ENCODE results near the gene PPP5C. TPM values are rescaled to one million over a fixed set of nuclear protein-coding genes. Genes with fewer than 3 reads are reported as not detected.
"Not testable (repeated sequence)": the region's sequence is repeated elsewhere in the genome, so short reads cannot be mapped to it uniquely, and the experiment has no call there.

The PPP5C gene
- total RNA-seq, 1 experiment from 2014 or later = 102 TPM

DNA sequence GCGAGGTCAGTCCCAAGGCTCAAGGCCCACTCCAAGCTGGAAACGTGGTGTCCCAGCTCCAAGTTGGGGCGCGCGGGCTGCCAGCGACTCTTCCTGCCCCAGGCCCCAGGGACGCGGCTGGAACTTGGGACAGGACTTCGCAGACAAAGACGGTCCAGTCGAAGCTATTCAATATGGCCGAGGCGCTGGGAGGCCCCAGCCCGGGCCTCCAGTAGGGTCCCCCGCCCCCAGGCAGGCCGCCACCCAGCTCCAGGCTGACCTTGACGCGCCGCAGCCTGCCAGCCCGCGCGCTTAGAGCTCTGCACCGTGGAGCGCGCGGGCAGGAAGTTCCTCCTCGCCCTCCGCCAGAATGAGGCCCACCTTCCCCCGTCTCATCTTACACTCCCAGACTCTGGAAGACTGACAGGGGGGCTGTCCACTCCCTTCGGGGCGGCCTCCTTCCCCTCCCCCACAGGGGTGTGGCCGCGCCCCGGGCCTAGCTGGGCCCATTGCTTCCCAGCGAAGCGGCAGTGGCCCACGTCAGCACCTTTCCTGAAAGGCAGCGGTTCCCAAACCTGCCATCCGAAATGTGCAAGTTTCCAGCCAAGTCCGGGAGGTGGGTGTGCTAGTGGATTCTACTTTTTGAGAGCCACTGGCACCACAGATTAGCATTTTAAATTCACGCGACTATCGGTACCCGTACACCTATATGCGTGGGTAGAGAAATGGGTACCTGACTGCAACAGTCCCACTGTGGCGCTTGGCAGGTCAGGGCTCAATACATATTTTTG is 66.6 kb downstream of the PPP5C start, which contains the start of gene CCDC8:
CCDC8 (minus strand) TSS at position 303 of the 770 bp plus-strand sequence. CDS start 754 bp downstream, outside the sequence.
- H3K9ac ChIP-seq (ENCODE audit: low read length) = no peak within 1 kb of the TSS
- DNase-seq (ENCODE audit: low read depth, low spot score) (no peak), ATAC-seq (no peak)
- POLR2A ChIA-PET = no interaction called here
- H3K9me3 ChIP-seq (ENCODE audit: control insufficient read depth in 1 of 2, insufficient read depth in 1 of 2, low read depth in 1 of 2, low read length in 2 of 2) = no peaks in the 10 kb centered on the region
- RAD21 ChIA-PET (ENCODE audit: low non-redundant PET in 1 of 2, low total read pairs in 2 of 2, uncharacterized antibody in 2 of 2, unreplicated experiment in 2 of 2) = no interaction called here
- H3K4me3 ChIP-seq (replicated peaks in 1 of 2; ENCODE audit: low read depth in 1 of 2, low read length in 2 of 2) = no peak within 1 kb of the TSS
- intact Hi-C loops (cut with micrococcal nuclease) = no loop called here
- no peak within 1 kb of the TSS for H3K27ac ChIP-seq (ENCODE audit: low read depth, low read length)
- H4K20me1 ChIP-seq (ENCODE audit: insufficient read depth) = no peaks in the 10 kb centered on the region
- H3K79me2 ChIP-seq (ENCODE audit: insufficient read depth, low read length) = no peaks in the 10 kb centered on the region
- H3K9me2 ChIP-seq (ENCODE audit: insufficient read depth) = no peaks in the 10 kb centered on the region
- no peaks in the 10 kb centered on the region for H3K36me3 ChIP-seq (ENCODE audit: control insufficient read depth in 1 of 2, insufficient read depth in 2 of 2, low read length in 2 of 2)
- no TSS peak for BruUV-seq (replicated peaks)
- no peak within 1 kb of the TSS for H2AFZ ChIP-seq (ENCODE audit: low read depth, low read length, poor library complexity, severe bottlenecking)
- no peaks in the 10 kb centered on the region for H3K27me3 ChIP-seq (ENCODE audit: insufficient read depth, low read length)
- peaks cover 12 to 16% of the 10 kb centered on the region in 2 experiments for H3K4me1 ChIP-seq (ENCODE audit: control insufficient read depth in 1 of 2, insufficient read depth in 2 of 2, low read length in 2 of 2)
- CTCF ChIA-PET = no interaction called here
- no peak for TF ChIP-seq CEBPB (IDR thresholded peaks at IDR 0.05; ENCODE audit: low read depth)
- no peak for TF ChIP-seq ZFX (IDR thresholded peaks at IDR 0.05)
- no peak for TF ChIP-seq ELF1 (IDR thresholded peaks at IDR 0.05; ENCODE audit: borderline replicate concordance, low read depth)
- no peak for TF ChIP-seq CBX3 (IDR thresholded peaks at IDR 0.05; ENCODE audit: low read depth)
- no peak for TF ChIP-seq POLR2AphosphoS5 (IDR thresholded peaks at IDR 0.05; ENCODE audit: low read depth, low read length)
- no peak for TF ChIP-seq POLR2A (IDR thresholded peaks at IDR 0.05; ENCODE audit: borderline replicate concordance, extremely low read depth, insufficient read depth, insufficient read length)
- TF ChIP-seq SRF (IDR thresholded peaks at IDR 0.05; ENCODE audit: low read depth) = no peak
- TF ChIP-seq, protein P1, sequence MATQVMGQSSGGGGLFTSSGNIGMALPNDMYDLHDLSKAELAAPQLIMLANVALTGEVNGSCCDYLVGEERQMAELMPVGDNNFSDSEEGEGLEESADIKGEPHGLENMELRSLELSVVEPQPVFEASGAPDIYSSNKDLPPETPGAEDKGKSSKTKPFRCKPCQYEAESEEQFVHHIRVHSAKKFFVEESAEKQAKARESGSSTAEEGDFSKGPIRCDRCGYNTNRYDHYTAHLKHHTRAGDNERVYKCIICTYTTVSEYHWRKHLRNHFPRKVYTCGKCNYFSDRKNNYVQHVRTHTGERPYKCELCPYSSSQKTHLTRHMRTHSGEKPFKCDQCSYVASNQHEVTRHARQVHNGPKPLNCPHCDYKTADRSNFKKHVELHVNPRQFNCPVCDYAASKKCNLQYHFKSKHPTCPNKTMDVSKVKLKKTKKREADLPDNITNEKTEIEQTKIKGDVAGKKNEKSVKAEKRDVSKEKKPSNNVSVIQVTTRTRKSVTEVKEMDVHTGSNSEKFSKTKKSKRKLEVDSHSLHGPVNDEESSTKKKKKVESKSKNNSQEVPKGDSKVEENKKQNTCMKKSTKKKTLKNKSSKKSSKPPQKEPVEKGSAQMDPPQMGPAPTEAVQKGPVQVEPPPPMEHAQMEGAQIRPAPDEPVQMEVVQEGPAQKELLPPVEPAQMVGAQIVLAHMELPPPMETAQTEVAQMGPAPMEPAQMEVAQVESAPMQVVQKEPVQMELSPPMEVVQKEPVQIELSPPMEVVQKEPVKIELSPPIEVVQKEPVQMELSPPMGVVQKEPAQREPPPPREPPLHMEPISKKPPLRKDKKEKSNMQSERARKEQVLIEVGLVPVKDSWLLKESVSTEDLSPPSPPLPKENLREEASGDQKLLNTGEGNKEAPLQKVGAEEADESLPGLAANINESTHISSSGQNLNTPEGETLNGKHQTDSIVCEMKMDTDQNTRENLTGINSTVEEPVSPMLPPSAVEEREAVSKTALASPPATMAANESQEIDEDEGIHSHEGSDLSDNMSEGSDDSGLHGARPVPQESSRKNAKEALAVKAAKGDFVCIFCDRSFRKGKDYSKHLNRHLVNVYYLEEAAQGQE (IDR thresholded peaks at IDR 0.05; ENCODE audit: low read depth) = no peak
- TF ChIP-seq, protein P2, sequence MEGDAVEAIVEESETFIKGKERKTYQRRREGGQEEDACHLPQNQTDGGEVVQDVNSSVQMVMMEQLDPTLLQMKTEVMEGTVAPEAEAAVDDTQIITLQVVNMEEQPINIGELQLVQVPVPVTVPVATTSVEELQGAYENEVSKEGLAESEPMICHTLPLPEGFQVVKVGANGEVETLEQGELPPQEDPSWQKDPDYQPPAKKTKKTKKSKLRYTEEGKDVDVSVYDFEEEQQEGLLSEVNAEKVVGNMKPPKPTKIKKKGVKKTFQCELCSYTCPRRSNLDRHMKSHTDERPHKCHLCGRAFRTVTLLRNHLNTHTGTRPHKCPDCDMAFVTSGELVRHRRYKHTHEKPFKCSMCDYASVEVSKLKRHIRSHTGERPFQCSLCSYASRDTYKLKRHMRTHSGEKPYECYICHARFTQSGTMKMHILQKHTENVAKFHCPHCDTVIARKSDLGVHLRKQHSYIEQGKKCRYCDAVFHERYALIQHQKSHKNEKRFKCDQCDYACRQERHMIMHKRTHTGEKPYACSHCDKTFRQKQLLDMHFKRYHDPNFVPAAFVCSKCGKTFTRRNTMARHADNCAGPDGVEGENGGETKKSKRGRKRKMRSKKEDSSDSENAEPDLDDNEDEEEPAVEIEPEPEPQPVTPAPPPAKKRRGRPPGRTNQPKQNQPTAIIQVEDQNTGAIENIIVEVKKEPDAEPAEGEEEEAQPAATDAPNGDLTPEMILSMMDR (IDR thresholded peaks at IDR 0.05 in 2 of 3, conservative IDR thresholded peaks at IDR 0.05 in 1 of 3; ENCODE audit: borderline replicate concordance in 1 of 3, insufficient read depth in 1 of 3, low read depth in 2 of 3, low read length in 2 of 3) = no peak
- no peak for TF ChIP-seq EZH2phosphoT487 (IDR thresholded peaks at IDR 0.05; ENCODE audit: borderline replicate concordance)
- TF ChIP-seq SIN3A (IDR thresholded peaks at IDR 0.05; ENCODE audit: low read depth) = no peak
- no peak within 1 kb of the TSS for H3K4me2 ChIP-seq (ENCODE audit: low read length)

DNA sequence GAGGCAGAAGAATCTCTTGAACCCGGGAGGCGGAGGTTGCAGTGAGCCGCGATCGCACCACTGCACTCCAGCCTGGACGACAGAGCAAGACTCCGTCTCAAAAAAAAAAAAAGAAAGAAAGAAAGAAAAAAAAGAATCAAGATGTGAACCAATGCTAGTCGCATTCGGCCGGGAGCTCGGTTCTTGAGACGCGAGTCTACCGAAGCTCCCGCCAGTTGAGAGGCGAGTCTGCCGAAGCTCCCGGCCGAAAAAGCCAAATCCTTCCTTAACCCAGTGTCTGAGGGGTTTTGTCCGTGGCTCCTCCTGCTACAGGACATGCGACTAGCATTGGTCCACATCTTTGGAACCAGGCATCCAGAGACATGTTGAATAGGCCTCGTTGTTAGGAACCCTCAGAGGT is 68.0 kb downstream of the PPP5C start:
- BruUV-seq (replicated peaks); ATAC-seq; POLR2A ChIA-PET; H3K27me3 ChIP-seq (ENCODE audit: insufficient read depth, low read length); H3K36me3 ChIP-seq (ENCODE audit: control insufficient read depth in 1 of 2, insufficient read depth in 2 of 2, low read length in 2 of 2); H3K4me3 ChIP-seq (replicated peaks in 1 of 2; ENCODE audit: low read depth in 1 of 2, low read length in 2 of 2); RAD21 ChIA-PET (ENCODE audit: low non-redundant PET in 1 of 2, low total read pairs in 2 of 2, uncharacterized antibody in 2 of 2, unreplicated experiment in 2 of 2); H3K79me2 ChIP-seq (ENCODE audit: insufficient read depth, low read length); CTCF ChIA-PET; H3K9ac ChIP-seq (ENCODE audit: low read length); H3K9me2 ChIP-seq (ENCODE audit: insufficient read depth); H2AFZ ChIP-seq (ENCODE audit: low read depth, low read length, poor library complexity, severe bottlenecking); H3K27ac ChIP-seq (ENCODE audit: low read depth, low read length); H4K20me1 ChIP-seq (ENCODE audit: insufficient read depth); H3K9me3 ChIP-seq (ENCODE audit: control insufficient read depth in 1 of 2, insufficient read depth in 1 of 2, low read depth in 1 of 2, low read length in 2 of 2); DNase-seq (ENCODE audit: low read depth, low spot score); H3K4me2 ChIP-seq (ENCODE audit: low read length); intact Hi-C loops (cut with micrococcal nuclease): not testable (repeated sequence)
- H3K4me1 ChIP-seq (ENCODE audit: control insufficient read depth in 1 of 2, insufficient read depth in 2 of 2, low read length in 2 of 2) = peaks cover 12 to 16% of the 10 kb centered on the region in 2 experiments

Data from HCT116 (cell line).